H1 (cell line): ENCODE results near the gene ATP13A3. TPM values are rescaled to one million over a fixed set of nuclear protein-coding genes. Genes with fewer than 3 reads are reported as not detected.

Experiments
- BACH1 ChIP-seq: IDR thresholded peaks from 2 replicates; pipeline ENCODE4 v1.6.1; 2012; ENCODE audit warnings: low read length, improper control_type of control experiment
- BRCA1 ChIP-seq: IDR thresholded peaks from 2 replicates; pipeline ENCODE4 v1.6.1; 2012; ENCODE audit warnings: low read depth, low read length, improper control_type of control experiment
- CBX5 ChIP-seq: fragments of 300-800, 300-1000 bp; sonication (generic); IDR thresholded peaks from 2 replicates; pipeline ENCODE4 v1.7.1; 2016; ENCODE audit warnings: antibody characterized with exemption, low read length, low read depth
- EZH2 ChIP-seq: fragments of 200-600 bp; sonication (generic); IDR thresholded peaks from 2 replicates; pipeline ENCODE4 v1.7.1; 2012; ENCODE audit warnings: low read depth, mild to moderate bottlenecking, moderate library complexity, low read length, inconsistent platforms; ENCODE audit not compliant: severe bottlenecking
- RNF2 ChIP-seq: fragments of 200-900, 300-1000 bp; sonication (generic); IDR thresholded peaks from 2 replicates; pipeline ENCODE4 v1.7.1; 2016; ENCODE audit warnings: borderline replicate concordance, low read depth, mild to moderate bottlenecking, antibody characterized with exemption, low read length; ENCODE audit not compliant: poor library complexity, severe bottlenecking; ENCODE audit errors: missing control alignments
- RXRA ChIP-seq: IDR thresholded peaks from 2 replicates; pipeline ENCODE4 v1.6.1; 2011; ENCODE audit warnings: low read depth, mild to moderate bottlenecking, low read length, moderate library complexity; ENCODE audit not compliant: insufficient read depth
- polyA plus RNA-seq, 7 experiments: library from polyadenylated mRNA; depleted of rRNA in 3 of 7; stranded (reverse) in 5 of 7; unstranded in 2 of 7; fragments of >200 nt in 5 of 7; fragments of 200-250 nt in 2 of 7; gene quantifications; 1 replicate in 5 of 7; 2 replicates in 1 of 7; 4 replicates in 1 of 7; pipeline versions ENCODE4 v1.2.1 to v1.2.3, GENCODE V29; 2011 to 2013; ENCODE audit warnings: missing spikeins in 2 of 7, mixed read lengths in 2 of 7
- total RNA-seq: library from RNA; stranded (reverse); fragmentation: NEBNext Ultra II Directional; extraction: Animal tissue kit (Norgen Biotek cat#: 25700); gene quantifications from 2 replicates; pipeline ENCODE4 v1.2.1, GENCODE V29; 2021
- TF ChIP-seq, protein P1 (sequence below): IDR thresholded peaks from 2 replicates; pipeline ENCODE4 v1.6.1; 2011; ENCODE audit warnings: low read length, improper control_type of control experiment

ATP13A3 gene
- total and polyA plus RNA-seq, 2 of the 8 experiments (the other 6 are each of a cell fraction or from before 2014, with no cell fraction given), result 18.6 to 92.2 TPM

DNA sequence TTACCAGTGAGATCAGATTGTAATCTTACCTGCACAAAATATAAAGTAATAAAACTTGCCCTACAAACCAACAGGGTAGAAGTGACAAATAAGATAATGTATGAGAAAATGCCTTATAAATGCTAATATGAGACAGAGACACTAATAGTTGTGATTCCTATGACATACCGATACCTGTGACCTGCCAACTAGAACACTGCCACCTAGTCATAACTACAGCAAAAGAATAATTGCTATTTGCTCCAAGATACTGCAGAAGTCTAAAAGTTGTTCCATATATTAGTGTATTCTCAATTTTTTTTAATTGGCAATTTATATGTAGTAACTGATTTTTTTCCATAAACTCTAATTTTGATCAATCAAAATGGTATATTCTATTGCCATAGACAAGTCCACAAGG is 62.4 kb downstream of the ATP13A3 start (continued):
- TF ChIP-seq RNF2 (no peak), BRCA1 (no peak), RXRA (no peak), EZH2 (no peak), CBX5 (no peak), BACH1 (no peak)
- TF ChIP-seq, protein P1, sequence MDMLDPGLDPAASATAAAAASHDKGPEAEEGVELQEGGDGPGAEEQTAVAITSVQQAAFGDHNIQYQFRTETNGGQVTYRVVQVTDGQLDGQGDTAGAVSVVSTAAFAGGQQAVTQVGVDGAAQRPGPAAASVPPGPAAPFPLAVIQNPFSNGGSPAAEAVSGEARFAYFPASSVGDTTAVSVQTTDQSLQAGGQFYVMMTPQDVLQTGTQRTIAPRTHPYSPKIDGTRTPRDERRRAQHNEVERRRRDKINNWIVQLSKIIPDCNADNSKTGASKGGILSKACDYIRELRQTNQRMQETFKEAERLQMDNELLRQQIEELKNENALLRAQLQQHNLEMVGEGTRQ, result no peak
